ENCODE measurements around the gene RELB. TPM values are rescaled to one million over a fixed set of nuclear protein-coding genes. Genes with fewer than 3 reads are reported as not detected.

Gene RELB
- total and polyA plus RNA-seq, 3 donors from 2014 or later = 9.1 to 10.1 (median 9.7) TPM

DNA sequence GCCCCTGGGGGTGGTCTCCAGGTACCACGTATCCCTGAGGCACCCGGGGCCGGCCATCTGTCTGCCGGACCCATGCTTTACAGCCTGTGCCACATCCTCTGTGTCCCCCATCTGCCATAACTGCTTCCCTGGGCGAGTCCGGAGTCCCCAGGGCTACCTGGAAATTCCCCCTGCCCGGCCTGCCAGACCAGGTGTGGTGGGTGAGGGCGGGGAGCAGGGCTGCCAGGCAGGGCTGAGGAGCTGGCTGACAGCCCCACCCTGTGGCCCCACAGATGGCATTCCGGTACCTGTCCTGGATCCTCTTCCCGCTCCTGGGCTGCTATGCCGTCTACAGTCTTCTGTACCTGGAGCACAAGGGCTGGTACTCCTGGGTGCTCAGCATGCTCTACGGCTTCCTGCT, 10.3 kb upstream of the RELB start:
- H3K9me3 ChIP-seq = no peaks in the 10 kb centered on the region
- peaks cover 7% of the 10 kb centered on the region for H3K4me1 ChIP-seq
- no peaks in the 10 kb centered on the region for H3K36me3 ChIP-seq (ENCODE audit: low read depth, missing control alignments)
- intact Hi-C loops (cut with DNase I; ENCODE audit: low total_unique reads) = no loop called here
- TF ChIP-seq POLR2A (IDR thresholded peaks at IDR 0.05) = no peak
- TF ChIP-seq, protein P1, sequence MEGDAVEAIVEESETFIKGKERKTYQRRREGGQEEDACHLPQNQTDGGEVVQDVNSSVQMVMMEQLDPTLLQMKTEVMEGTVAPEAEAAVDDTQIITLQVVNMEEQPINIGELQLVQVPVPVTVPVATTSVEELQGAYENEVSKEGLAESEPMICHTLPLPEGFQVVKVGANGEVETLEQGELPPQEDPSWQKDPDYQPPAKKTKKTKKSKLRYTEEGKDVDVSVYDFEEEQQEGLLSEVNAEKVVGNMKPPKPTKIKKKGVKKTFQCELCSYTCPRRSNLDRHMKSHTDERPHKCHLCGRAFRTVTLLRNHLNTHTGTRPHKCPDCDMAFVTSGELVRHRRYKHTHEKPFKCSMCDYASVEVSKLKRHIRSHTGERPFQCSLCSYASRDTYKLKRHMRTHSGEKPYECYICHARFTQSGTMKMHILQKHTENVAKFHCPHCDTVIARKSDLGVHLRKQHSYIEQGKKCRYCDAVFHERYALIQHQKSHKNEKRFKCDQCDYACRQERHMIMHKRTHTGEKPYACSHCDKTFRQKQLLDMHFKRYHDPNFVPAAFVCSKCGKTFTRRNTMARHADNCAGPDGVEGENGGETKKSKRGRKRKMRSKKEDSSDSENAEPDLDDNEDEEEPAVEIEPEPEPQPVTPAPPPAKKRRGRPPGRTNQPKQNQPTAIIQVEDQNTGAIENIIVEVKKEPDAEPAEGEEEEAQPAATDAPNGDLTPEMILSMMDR (IDR thresholded peaks at IDR 0.05) = no peak
- DNase-seq = no peak
- 93% methylated on average over 12 of the region's 12 CpGs; no CpG with 5 or more reads in 1 of the 2 donors for WGBS, 2 donors
- no peak overlapping the region for H3K27ac ChIP-seq
- H3K4me3 ChIP-seq = no peak overlapping the region
- H3K27me3 ChIP-seq = no peaks in the 10 kb centered on the region

DNA sequence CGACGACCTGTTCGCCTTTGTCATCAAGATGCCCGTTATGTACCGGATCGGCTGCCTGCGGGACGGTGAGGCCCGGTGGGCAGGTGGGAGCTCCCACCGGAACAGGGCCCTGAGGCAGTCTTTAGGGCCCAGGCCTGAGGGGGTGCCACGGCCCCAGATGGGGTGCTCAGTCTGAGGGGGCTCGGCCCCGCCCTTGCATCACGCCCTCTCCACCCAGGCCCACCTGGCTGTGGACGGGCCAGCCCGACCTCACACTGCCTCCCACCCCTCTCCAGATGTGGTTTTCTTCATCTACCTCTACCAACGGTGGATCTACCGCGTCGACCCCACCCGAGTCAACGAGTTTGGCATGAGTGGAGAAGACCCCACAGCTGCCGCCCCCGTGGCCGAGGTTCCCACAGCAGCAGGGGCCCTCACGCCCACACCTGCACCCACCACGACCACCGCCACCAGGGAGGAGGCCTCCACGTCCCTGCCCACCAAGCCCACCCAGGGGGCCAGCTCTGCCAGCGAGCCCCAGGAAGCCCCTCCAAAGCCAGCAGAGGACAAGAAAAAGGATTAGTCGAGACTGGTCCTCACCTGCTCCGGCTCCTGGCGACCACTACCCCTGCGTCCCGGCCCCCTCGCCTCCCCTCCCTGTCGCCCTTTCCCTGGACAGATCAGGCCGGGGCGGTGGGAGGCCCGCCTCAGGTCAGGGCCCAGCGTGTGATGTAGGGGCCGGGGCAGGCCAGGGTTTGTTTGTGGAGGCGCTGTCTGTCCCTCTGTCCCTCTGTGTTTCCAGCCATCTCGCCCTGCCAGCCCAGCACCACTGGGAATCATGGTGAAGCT, 8.7 kb upstream of the RELB start:
- Histone ChIP-seq H3K4me3 (no peak overlapping the region), H3K27me3 (no peaks in the 10 kb centered on the region), H3K36me3 (ENCODE audit: low read depth, missing control alignments) (no peaks in the 10 kb centered on the region), H3K4me1 (peaks cover 7% of the 10 kb centered on the region), H3K9me3 (no peaks in the 10 kb centered on the region), H3K27ac (no peak overlapping the region)
- WGBS, 2 donors = 86 to 91% methylated on average over 37 to 44 of the region's 44 CpGs
- TF ChIP-seq POLR2A (IDR thresholded peaks at IDR 0.05) = no peak
- TF ChIP-seq, protein P1 (IDR thresholded peaks at IDR 0.05) = no peak
- no peak for DNase-seq
- intact Hi-C loops (cut with DNase I; ENCODE audit: low total_unique reads) = no loop called here

DNA sequence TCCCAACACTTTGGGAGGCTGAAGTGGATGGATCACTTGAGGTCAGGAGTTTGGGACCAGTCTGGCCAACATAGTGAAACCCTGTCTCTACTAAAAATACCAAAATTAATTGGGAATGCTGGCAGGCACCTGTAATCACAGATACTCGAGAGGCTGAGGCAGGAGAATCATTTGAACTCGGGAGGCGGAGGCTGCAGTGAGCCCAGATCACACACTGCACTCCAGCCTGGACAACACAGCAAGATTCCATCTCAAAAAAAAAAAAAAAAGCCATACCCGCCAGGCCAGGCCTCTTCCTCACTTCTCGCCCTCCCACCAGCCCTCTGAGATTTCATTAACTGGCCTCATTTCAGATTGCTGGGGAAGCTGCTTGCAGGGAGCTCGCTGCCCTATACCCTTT, 7.7 kb upstream of the RELB start:
- DNase-seq = no peak
- TF ChIP-seq, protein P1 (IDR thresholded peaks at IDR 0.05) = no peak
- no peak for TF ChIP-seq POLR2A (IDR thresholded peaks at IDR 0.05)
- Histone ChIP-seq H3K4me3 (no peak overlapping the region), H3K4me1 (peaks cover 7% of the 10 kb centered on the region), H3K27ac (no peak overlapping the region), H3K9me3 (no peaks in the 10 kb centered on the region), H3K36me3 (ENCODE audit: low read depth, missing control alignments) (no peaks in the 10 kb centered on the region), H3K27me3 (no peaks in the 10 kb centered on the region)
- intact Hi-C loops (cut with DNase I; ENCODE audit: low total_unique reads) = no loop called here
- WGBS, 2 donors = 76 to 87% methylated on average over 6 of the region's 6 CpGs

DNA sequence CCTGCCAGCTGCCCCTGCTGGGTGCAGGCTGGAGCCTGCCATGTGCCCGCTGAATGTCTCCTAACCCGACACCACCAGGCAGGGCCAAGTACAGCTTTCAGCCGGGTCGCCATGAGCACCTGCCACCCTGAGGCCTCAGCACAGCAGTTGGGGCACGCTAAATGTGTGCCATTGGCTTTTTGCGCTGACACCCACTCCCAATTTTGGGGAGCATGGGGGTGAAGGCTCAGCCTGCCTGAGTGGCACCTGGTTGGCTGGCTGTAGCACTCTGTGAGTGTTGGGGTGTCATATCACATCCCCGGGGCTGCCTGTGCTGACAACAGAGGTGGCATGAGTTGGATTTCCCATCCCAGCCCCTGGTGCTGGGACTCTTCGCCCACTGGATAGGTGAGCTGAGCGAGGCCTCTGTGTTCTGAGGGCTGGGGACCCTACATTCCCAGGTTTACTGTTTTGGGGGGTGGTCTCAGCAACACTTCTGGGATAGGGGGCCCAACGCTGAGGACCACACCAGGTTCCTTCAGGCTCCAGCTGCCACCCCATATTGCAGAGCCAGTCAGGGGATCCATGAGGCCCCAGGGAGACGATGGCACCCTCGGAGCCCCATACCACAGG, 7.2 kb upstream of the RELB start:
- Histone ChIP-seq H3K4me1 (peaks cover 3% of the 10 kb centered on the region), H3K9me3 (no peaks in the 10 kb centered on the region), H3K4me3 (no peak overlapping the region), H3K36me3 (ENCODE audit: low read depth, missing control alignments) (no peaks in the 10 kb centered on the region), H3K27me3 (no peaks in the 10 kb centered on the region), H3K27ac (no peak overlapping the region)
- DNase-seq = no peak
- WGBS, 2 donors = 90 to 95% methylated on average over 6 to 11 of the region's 12 CpGs
- no peak for TF ChIP-seq POLR2A (IDR thresholded peaks at IDR 0.05)
- TF ChIP-seq, protein P1 (IDR thresholded peaks at IDR 0.05) = no peak
- intact Hi-C loops (cut with DNase I; ENCODE audit: low total_unique reads) = no loop called here
